IPS-20b (cell line): ENCODE data around the gene GALNS.

ENCODE experiments used
- H3K27ac ChIP-seq: one replicate; pipeline ENCODE4 v1.5.1; 2013; ENCODE audit warnings: low read length
- H3K27me3 ChIP-seq: 2 replicates; pipeline ENCODE4 v1.6.1; 2013; ENCODE audit warnings: mild to moderate bottlenecking, low read length, inconsistent platforms; ENCODE audit not compliant: insufficient read depth
- H3K36me3 ChIP-seq: 2 replicates; pipeline ENCODE4 v1.6.1; 2013; ENCODE audit warnings: low read depth, mild to moderate bottlenecking, inconsistent platforms, low read length, moderate library complexity; ENCODE audit not compliant: insufficient read depth
- H3K4me1 ChIP-seq: 2 replicates; pipeline ENCODE4 v1.6.1; 2013; ENCODE audit warnings: mild to moderate bottlenecking, control low read depth, inconsistent platforms, low read length, moderate library complexity; ENCODE audit not compliant: insufficient read depth
- H3K4me3 ChIP-seq: 2 replicates; pipeline ENCODE4 v1.5.1; 2013; ENCODE audit warnings: mild to moderate bottlenecking, low read length, inconsistent platforms
- H3K9ac ChIP-seq: 2 replicates; pipeline ENCODE4 v1.6.1; 2013; ENCODE audit warnings: low read depth, mild to moderate bottlenecking, inconsistent platforms, low read length, moderate library complexity
- H3K9me3 ChIP-seq: 2 replicates; pipeline ENCODE4 v1.6.1; 2013; ENCODE audit warnings: mild to moderate bottlenecking, low read depth, low read length, inconsistent platforms; ENCODE audit not compliant: insufficient read depth

GALNS gene

GRCh38 chr16:88861359-88861758 lies 4.6 kb upstream of the GALNS start:
- Histone ChIP-seq H3K9ac (no peak overlapping the region), H3K27me3 (no peaks in the 10 kb centered on the region), H3K27ac (no peak overlapping the region), H3K4me1 (no peaks in the 10 kb centered on the region), H3K9me3 (no peaks in the 10 kb centered on the region), H3K36me3 (peaks cover 43% of the 10 kb centered on the region), H3K4me3 (no peak overlapping the region)

- Histone ChIP-seq H3K27me3 (no peaks in the 10 kb centered on the region), H3K27ac (no peak overlapping the region)
Measured at GRCh38 chr16:88859381-88860091, 2.8 kb upstream of the GALNS start.

GRCh38 chr16:88857728-88858339 lies 1.1 kb upstream of the GALNS start:
- no peaks in the 10 kb centered on the region for H3K9me3 ChIP-seq
- H3K27me3 ChIP-seq: no peaks in the 10 kb centered on the region
- H3K36me3 ChIP-seq: peaks cover 43% of the 10 kb centered on the region
- H3K4me3 ChIP-seq: peak overlapping the region; percentile 93
- H3K27ac ChIP-seq: no peak overlapping the region
- H3K4me1 ChIP-seq: no peaks in the 10 kb centered on the region
- peak overlapping the region; percentile 89; the same call in 1 of the 2 replicates for H3K9ac ChIP-seq

More at GRCh38 chr16:88859381-88860091, 2.8 kb upstream of the GALNS start:
- H3K9me3 ChIP-seq: no peaks in the 10 kb centered on the region
- H3K9ac ChIP-seq: no peak overlapping the region
- no peak overlapping the region for H3K4me3 ChIP-seq
- H3K4me1 ChIP-seq: no peaks in the 10 kb centered on the region
- peaks cover 43% of the 10 kb centered on the region for H3K36me3 ChIP-seq

GRCh38 chr16:88856122-88856827 lies 472 bp downstream of the GALNS start:
- H3K9me3 ChIP-seq: no peaks in the 10 kb centered on the region
- no peaks in the 10 kb centered on the region for H3K27me3 ChIP-seq
- no peaks in the 10 kb centered on the region for H3K4me1 ChIP-seq
- peak overlapping the region; percentile 93 for H3K4me3 ChIP-seq
- 0 out of 2 replicates have a peak overlapping the region, but pooled peaks have one; percentile 37 for H3K9ac ChIP-seq
- H3K27ac ChIP-seq: no peak overlapping the region
- peaks cover 29% of the 10 kb centered on the region for H3K36me3 ChIP-seq

GRCh38 chr16:88855736-88856121 lies 1.0 kb downstream of the GALNS start:
- Histone ChIP-seq H3K4me3 (peak overlapping the region; percentile 65), H3K9ac (no peak overlapping the region), H3K4me1 (no peaks in the 10 kb centered on the region), H3K27me3 (no peaks in the 10 kb centered on the region), H3K9me3 (no peaks in the 10 kb centered on the region), H3K27ac (no peak overlapping the region), H3K36me3 (peaks cover 23% of the 10 kb centered on the region)

GRCh38 chr16:88855176-88855575 lies 1.6 kb downstream of the GALNS start:
- H3K9ac ChIP-seq: no peak overlapping the region
- H3K9me3 ChIP-seq: no peaks in the 10 kb centered on the region
- no peaks in the 10 kb centered on the region for H3K27me3 ChIP-seq
- peaks cover 18% of the 10 kb centered on the region for H3K36me3 ChIP-seq
- no peak overlapping the region for H3K27ac ChIP-seq
- no peak overlapping the region for H3K4me3 ChIP-seq
- no peaks in the 10 kb centered on the region for H3K4me1 ChIP-seq

GRCh38 chr16:88854306-88855111 lies 2.2 kb downstream of the GALNS start:
- Histone ChIP-seq H3K9me3 (no peaks in the 10 kb centered on the region), H3K9ac (no peak overlapping the region), H3K36me3 (peaks cover 11% of the 10 kb centered on the region), H3K27ac (no peak overlapping the region), H3K4me1 (no peaks in the 10 kb centered on the region), H3K4me3 (no peak overlapping the region), H3K27me3 (no peaks in the 10 kb centered on the region)

GRCh38 chr16:88853325-88853941 lies 3.3 kb downstream of the GALNS start:
- Histone ChIP-seq H3K36me3 (peaks cover under 1% of the 10 kb centered on the region; the same call in 1 of the 2 replicates), H3K4me3 (no peak overlapping the region), H3K27me3 (no peaks in the 10 kb centered on the region), H3K9ac (no peak overlapping the region), H3K27ac (no peak overlapping the region), H3K4me1 (no peaks in the 10 kb centered on the region), H3K9me3 (no peaks in the 10 kb centered on the region)

GRCh38 chr16:88851616-88852015 lies 5.1 kb downstream of the GALNS start:
- no peaks in the 10 kb centered on the region for H3K9me3 ChIP-seq
- H3K4me1 ChIP-seq: no peaks in the 10 kb centered on the region
- no peaks in the 10 kb centered on the region for H3K27me3 ChIP-seq
- no peak overlapping the region for H3K4me3 ChIP-seq
- H3K36me3 ChIP-seq: no peaks in the 10 kb centered on the region
- H3K27ac ChIP-seq: no peak overlapping the region
- no peak overlapping the region for H3K9ac ChIP-seq

- Histone ChIP-seq H3K9ac (no peak overlapping the region), H3K4me3 (no peak overlapping the region), H3K27ac (no peak overlapping the region), H3K27me3 (no peaks in the 10 kb centered on the region), H3K36me3 (no peaks in the 10 kb centered on the region), H3K9me3 (no peaks in the 10 kb centered on the region), H3K4me1 (no peaks in the 10 kb centered on the region)
Measured at GRCh38 chr16:88850531-88851199, 6.1 kb downstream of the GALNS start.

GRCh38 chr16:88848557-88848956 lies 8.2 kb downstream of the GALNS start:
- H3K27ac ChIP-seq: no peak overlapping the region
- H3K27me3 ChIP-seq: no peaks in the 10 kb centered on the region
- H3K4me1 ChIP-seq: no peaks in the 10 kb centered on the region
- no peaks in the 10 kb centered on the region for H3K36me3 ChIP-seq
- no peak overlapping the region for H3K9ac ChIP-seq
- no peaks in the 10 kb centered on the region for H3K9me3 ChIP-seq
- no peak overlapping the region for H3K4me3 ChIP-seq
